Activated T-cell treated with anti-CD3 and anti-CD28 coated beads, Interleukin-2, amount 50 U/mL, for 24 hours (primary cell): ENCODE data around the gene STX17.
A peak's percentile ranks its signal among the peaks of the same experiment; 100 is the strongest.

Experiments used
- DNase-seq: peaks from one replicate; pipeline ENCODE4 v3.0.0-alpha.2; 2020
- H3K27ac Mint-ChIP-seq: 2 replicates; pipeline ENCODE4 v1.8.0; 2020; ENCODE audit warnings: mild to moderate bottlenecking, mixed read lengths
- H3K27me3 Mint-ChIP-seq: 2 replicates; pipeline ENCODE4 v1.8.0; 2020; ENCODE audit warnings: mixed read lengths
- H3K36me3 Mint-ChIP-seq: 2 replicates; pipeline ENCODE4 v1.8.0; 2020; ENCODE audit warnings: low read depth, mixed read lengths
- H3K4me1 Mint-ChIP-seq: 2 replicates; pipeline ENCODE4 v1.8.0; 2020; ENCODE audit warnings: low read depth, mixed read lengths
- H3K4me3 Mint-ChIP-seq: 2 replicates; pipeline ENCODE4 v1.8.0; 2020; ENCODE audit warnings: mild to moderate bottlenecking, moderate library complexity, mixed read lengths
- H3K9me3 Mint-ChIP-seq: 2 replicates; pipeline ENCODE4 v1.8.0; 2020; ENCODE audit warnings: mixed read lengths

Gene STX17

DNA sequence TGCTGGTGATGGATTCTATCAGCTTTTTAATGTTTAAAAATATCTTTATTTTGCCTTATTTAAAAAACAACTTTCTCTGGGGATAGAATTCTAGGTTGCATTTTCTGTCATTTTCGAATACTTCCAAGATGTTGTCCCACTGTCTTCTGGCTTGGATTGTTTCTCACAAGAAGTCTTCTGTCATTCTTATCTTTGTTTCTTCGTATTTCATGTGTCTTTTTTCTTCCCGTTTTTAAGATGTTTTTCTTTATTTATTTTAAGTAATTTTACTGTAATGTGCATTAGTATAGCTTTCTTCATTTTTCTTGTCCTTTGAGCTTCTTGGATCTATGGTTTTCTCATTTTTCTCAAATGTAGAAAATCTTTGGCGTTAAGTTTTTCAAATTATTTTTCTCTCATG, 19.1 kb downstream of the STX17 start:
- no peak for DNase-seq
- Mint-ChIP-seq H3K27me3 (no peaks in the 10 kb centered on the region), H3K4me3 (no peak overlapping the region), H3K36me3 (peaks cover 80% of the 10 kb centered on the region), H3K4me1 (peaks cover 32% of the 10 kb centered on the region), H3K27ac (no peak overlapping the region), H3K9me3 (peaks cover 11% of the 10 kb centered on the region)

- H3K36me3 Mint-ChIP-seq = peaks cover 71% of the 10 kb centered on the region
- no peak for DNase-seq
- H3K27me3 Mint-ChIP-seq = no peaks in the 10 kb centered on the region
- H3K27ac Mint-ChIP-seq = no peak overlapping the region
- H3K9me3 Mint-ChIP-seq = peaks cover 8% of the 10 kb centered on the region
- H3K4me1 Mint-ChIP-seq = peaks cover 24% of the 10 kb centered on the region
- no peak overlapping the region for H3K4me3 Mint-ChIP-seq
Measured at GRCh38 chr9:99929652-99930051, 23.2 kb downstream of the STX17 start.

DNA sequence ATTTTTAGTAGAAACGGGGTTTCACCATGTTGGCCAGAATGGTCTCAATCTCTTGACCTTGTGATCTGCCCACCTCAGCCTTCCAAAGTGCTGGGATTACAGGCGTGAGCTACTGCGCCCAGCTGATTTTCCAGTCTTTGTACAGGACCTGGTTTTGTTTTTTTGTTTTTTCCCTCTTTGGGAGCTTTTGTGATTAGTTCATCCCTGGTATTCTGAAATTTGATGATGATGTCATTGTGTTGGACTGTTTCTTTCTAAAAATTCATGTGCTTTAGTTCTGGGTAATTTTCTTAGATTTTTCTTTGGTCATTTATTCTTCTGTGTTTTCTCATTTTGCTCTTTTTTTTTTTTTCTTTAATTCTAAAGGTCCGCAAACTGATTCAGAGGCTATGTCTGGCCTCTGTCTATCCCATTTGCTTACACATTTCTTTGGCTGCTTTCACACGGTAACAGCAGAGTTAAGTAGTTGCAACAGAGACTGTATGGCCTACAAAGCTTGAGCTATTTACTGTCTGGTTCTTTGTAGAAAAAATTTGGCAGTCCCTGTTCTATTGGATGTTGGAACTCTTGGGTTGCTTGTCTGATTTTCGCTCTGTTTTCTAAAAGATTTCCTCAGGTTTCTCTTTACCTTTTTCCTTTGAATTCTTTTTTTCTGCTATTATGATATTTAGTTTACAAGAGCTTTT, 24.8 kb downstream of the STX17 start:
- Mint-ChIP-seq H3K4me3 (no peak overlapping the region), H3K27me3 (no peaks in the 10 kb centered on the region), H3K9me3 (no peaks in the 10 kb centered on the region), H3K27ac (no peak overlapping the region), H3K36me3 (peaks cover 61% of the 10 kb centered on the region), H3K4me1 (peaks cover 29% of the 10 kb centered on the region)
- DNase-seq = no peak

DNA sequence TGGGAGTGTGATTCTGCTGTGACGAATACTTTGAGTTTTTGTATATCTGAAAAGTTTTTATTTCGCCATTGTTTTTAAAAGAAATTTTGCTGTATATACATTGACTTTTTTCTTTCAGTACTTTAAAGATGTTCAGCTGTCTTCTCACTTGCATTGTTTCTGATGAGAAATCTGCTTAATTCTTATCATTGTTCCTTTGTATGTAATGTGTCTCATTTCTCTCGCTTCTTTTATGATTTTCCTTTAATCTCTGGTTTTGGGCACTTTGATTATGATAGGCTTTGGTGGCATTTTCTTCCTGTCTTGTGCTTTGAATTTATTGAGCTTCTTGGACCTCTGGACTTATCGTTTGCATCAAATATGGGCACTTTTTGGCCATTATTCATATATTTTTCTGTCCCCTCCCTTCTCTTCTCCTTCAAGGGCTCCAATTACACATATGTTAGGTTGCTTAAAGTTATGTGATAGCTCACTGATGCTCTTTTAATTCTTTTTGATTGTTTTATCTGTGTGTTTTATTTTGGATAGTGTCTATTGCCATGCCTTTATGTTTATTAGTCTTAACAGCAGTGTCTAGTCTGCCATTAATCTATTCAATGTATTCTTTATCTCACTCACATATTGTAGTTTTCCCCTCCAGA, 30.6 kb downstream of the STX17 start:
- H3K9me3 Mint-ChIP-seq = peaks cover 10% of the 10 kb centered on the region
- peaks cover 47% of the 10 kb centered on the region for H3K36me3 Mint-ChIP-seq
- H3K4me1 Mint-ChIP-seq = peaks cover 13% of the 10 kb centered on the region
- no peaks in the 10 kb centered on the region for H3K27me3 Mint-ChIP-seq
- no peak for DNase-seq
- no peak overlapping the region for H3K4me3 Mint-ChIP-seq
- H3K27ac Mint-ChIP-seq = no peak overlapping the region

DNA sequence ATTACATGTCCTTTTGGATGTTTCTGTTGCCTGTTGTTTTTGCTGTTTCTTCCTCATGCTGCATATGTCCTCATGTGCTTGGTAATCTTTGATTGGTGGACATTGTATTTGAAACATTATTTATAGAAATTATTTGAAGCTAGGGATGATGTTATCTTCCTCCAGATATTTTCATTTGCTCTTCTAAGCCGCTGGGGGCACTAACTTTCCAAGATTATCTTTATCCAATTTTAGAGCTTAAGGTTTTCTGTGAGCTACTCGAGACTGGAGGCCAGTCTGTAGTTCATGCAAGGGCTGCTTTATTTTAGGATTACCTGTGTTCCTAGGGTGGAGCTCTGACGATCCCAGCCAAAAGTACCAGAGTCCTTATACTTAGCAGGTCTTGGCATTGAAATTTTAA, 40.9 kb downstream of the STX17 start:
- Mint-ChIP-seq H3K4me3 (no peak overlapping the region), H3K27me3 (no peaks in the 10 kb centered on the region), H3K36me3 (peaks cover 34% of the 10 kb centered on the region), H3K4me1 (peaks cover 15% of the 10 kb centered on the region), H3K9me3 (no peaks in the 10 kb centered on the region), H3K27ac (no peak overlapping the region)
- no peak for DNase-seq

DNA sequence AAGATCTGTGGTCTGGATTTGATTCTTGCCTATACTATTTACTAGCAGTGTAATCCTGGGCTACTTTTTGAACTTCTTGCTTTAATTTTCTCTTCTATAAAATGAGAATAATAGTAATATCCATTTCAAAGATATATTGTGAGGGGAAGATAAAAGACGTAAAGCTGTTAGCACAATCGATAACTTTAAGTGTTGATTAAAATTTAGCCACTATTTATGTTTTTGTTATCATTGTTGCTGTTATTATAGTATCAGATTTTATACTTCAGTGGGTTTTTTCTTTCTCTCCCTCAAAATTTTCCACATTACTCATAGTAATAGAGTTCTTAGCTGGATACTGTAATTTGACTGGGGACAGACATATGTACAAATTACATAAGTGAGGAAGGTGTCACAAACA, 42.0 kb downstream of the STX17 start:
- H3K9me3 Mint-ChIP-seq = no peaks in the 10 kb centered on the region
- H3K27me3 Mint-ChIP-seq = no peaks in the 10 kb centered on the region
- H3K4me3 Mint-ChIP-seq = no peak overlapping the region
- peaks cover 30% of the 10 kb centered on the region for H3K36me3 Mint-ChIP-seq
- no peak for DNase-seq
- peaks cover 18% of the 10 kb centered on the region for H3K4me1 Mint-ChIP-seq
- H3K27ac Mint-ChIP-seq = no peak overlapping the region

DNA sequence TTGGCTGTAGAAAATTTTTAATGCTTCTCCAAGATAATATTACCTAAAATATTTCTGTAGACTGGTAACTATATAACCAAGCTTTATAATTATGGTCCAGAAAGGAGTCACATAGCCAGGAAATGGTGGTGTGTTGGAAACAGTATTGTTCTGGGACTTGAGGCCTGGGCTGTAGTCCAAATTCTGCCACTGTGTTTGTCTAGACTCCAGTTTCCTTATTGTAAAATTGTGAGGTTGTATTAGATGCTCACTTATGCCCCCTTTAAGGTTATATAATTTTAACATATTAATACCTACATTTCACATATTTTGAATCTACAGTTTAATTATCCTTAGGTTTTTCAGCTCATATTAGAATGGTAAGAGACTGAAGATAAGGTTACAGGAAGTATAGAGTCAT, 42.4 kb downstream of the STX17 start:
- H3K9me3 Mint-ChIP-seq = no peaks in the 10 kb centered on the region
- H3K27ac Mint-ChIP-seq = no peak overlapping the region
- no peak overlapping the region for H3K4me3 Mint-ChIP-seq
- DNase-seq = no peak
- H3K4me1 Mint-ChIP-seq = peaks cover 19% of the 10 kb centered on the region
- H3K36me3 Mint-ChIP-seq = peaks cover 31% of the 10 kb centered on the region
- H3K27me3 Mint-ChIP-seq = no peaks in the 10 kb centered on the region

DNA sequence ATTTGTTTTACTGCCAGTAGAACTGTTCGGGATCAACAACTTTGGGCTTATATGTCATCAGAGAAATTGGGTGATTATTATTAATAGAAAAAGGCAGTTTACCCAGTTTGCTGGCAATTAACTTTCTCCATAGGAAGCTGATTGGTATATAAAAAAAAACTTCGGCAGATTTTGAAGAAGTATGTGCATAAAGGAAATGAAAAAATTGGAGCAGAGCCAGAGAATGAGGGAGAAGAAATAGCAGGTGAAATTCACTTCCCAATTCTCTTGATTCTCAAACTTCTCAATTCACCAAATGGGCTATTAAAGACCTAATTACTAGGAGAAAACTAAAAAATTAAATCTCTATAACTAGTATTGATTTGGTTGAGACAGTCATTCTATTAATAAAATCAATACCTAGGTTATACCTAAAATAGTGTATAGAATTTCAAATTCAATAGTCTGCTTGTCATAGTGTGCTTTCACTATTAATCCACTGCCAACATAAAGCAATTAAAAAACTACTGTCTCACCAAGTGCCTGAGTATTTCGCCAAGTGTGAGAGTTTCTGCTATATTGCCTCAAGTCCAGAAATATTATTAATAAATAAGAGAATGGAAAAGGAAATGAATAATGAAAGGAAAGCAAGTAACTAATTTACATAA, 47.5 kb downstream of the STX17 start:
- no peaks in the 10 kb centered on the region for H3K9me3 Mint-ChIP-seq
- H3K27me3 Mint-ChIP-seq = no peaks in the 10 kb centered on the region
- no peak overlapping the region for H3K27ac Mint-ChIP-seq
- no peak for DNase-seq
- H3K4me3 Mint-ChIP-seq = no peak overlapping the region
- peaks cover 36% of the 10 kb centered on the region for H3K4me1 Mint-ChIP-seq
- peaks cover 47% of the 10 kb centered on the region for H3K36me3 Mint-ChIP-seq

- H3K27ac Mint-ChIP-seq = peak overlapping the region; percentile 85
Measured at GRCh38 chr9:99954819-99955218, 48.4 kb downstream of the STX17 start.

DNA sequence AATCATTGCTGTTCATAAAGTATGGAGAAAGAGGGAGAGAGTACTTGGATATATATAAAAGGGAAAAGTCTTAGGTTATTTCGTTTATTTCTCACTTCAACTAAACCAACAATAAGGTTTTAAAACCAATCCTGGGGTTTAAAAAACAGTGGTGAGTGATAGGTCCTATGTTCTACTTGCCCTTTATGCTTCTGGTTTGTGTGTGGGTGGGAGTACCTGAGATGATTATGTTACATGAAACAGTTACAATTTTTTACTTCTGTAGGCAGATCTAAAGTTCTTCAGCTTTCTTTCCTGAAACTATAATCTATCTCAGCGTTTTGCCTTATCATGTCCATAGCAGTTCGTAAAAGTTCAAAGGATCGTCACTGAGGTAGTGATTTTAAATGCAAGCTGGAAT, 49.2 kb downstream of the STX17 start:
- Mint-ChIP-seq H3K36me3 (peaks cover 52% of the 10 kb centered on the region), H3K4me3 (peak overlapping the region; percentile 23), H3K9me3 (no peaks in the 10 kb centered on the region), H3K27ac (peak overlapping the region; percentile 69), H3K27me3 (no peaks in the 10 kb centered on the region), H3K4me1 (peaks cover 31% of the 10 kb centered on the region)
- DNase-seq = no peak

More at GRCh38 chr9:99954819-99955218, 48.4 kb downstream of the STX17 start:
- no peaks in the 10 kb centered on the region for H3K27me3 Mint-ChIP-seq
- H3K9me3 Mint-ChIP-seq = no peaks in the 10 kb centered on the region
- no peak for DNase-seq
- peaks cover 34% of the 10 kb centered on the region for H3K4me1 Mint-ChIP-seq
- peaks cover 51% of the 10 kb centered on the region for H3K36me3 Mint-ChIP-seq
- peak overlapping the region; percentile 15 for H3K4me3 Mint-ChIP-seq

- Mint-ChIP-seq H3K4me3 (no peak overlapping the region), H3K27ac (no peak overlapping the region), H3K27me3 (no peaks in the 10 kb centered on the region), H3K36me3 (peaks cover 61% of the 10 kb centered on the region), H3K9me3 (no peaks in the 10 kb centered on the region), H3K4me1 (no peaks in the 10 kb centered on the region)
- DNase-seq = no peak
Measured at GRCh38 chr9:99962680-99963261, 56.3 kb downstream of the STX17 start.

GRCh38 chr9:99964336-99964735, 57.9 kb downstream of the STX17 start:
- no peaks in the 10 kb centered on the region for H3K4me1 Mint-ChIP-seq

GRCh38 chr9:99966001-99966400, 59.5 kb downstream of the STX17 start:
- no peak overlapping the region for H3K4me3 Mint-ChIP-seq
- H3K27ac Mint-ChIP-seq = no peak overlapping the region
- no peaks in the 10 kb centered on the region for H3K27me3 Mint-ChIP-seq
- H3K36me3 Mint-ChIP-seq = peaks cover 68% of the 10 kb centered on the region
- H3K4me1 Mint-ChIP-seq = no peaks in the 10 kb centered on the region
- no peak for DNase-seq
- no peaks in the 10 kb centered on the region for H3K9me3 Mint-ChIP-seq

More at GRCh38 chr9:99964336-99964735, 57.9 kb downstream of the STX17 start:
- H3K36me3 Mint-ChIP-seq = peaks cover 63% of the 10 kb centered on the region
- H3K27ac Mint-ChIP-seq = no peak overlapping the region
- no peaks in the 10 kb centered on the region for H3K27me3 Mint-ChIP-seq
- no peak for DNase-seq
- H3K4me3 Mint-ChIP-seq = no peak overlapping the region
- H3K9me3 Mint-ChIP-seq = no peaks in the 10 kb centered on the region

DNA sequence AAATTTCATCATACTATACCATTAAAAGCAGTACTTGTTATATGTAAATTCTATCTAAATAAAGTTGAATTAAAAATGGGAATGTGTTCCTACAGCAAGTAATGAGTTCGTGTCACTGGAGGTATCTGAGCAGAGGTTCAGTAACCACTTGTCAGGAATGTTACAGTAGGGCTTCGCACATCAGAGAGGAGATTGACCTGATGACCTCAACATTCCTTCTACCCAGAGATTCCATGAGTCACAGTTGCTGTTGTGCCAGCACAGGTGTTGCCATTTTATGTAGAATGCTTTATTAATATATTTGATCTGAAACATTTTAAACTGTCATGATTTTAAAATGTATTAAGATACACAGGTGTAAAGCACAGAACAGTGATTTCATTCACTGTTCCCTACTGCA, 60.3 kb downstream of the STX17 start:
- Mint-ChIP-seq H3K4me3 (no peak overlapping the region), H3K27ac (no peak overlapping the region), H3K36me3 (peaks cover 60% of the 10 kb centered on the region), H3K27me3 (no peaks in the 10 kb centered on the region), H3K9me3 (no peaks in the 10 kb centered on the region), H3K4me1 (no peaks in the 10 kb centered on the region)
- DNase-seq = no peak

DNA sequence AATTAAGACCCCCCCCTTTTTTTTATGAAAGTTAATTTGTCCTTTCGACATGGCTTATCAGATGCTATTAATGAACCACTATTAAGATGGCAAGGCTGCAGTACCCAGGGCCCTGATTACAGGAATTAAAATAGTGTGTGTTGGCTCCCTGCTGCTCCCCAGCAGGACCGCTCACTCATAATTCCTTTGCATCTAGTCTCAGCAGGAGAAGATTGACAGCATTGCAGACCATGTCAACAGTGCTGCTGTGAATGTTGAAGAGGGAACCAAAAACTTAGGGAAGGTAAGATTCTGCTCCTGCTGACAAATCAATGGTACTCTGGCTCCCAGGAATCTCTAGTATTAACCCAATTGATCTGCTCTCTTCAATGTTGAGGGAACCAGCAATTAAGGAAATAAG, 61.0 kb downstream of the STX17 start:
- H3K4me3 Mint-ChIP-seq = no peak overlapping the region
- no peaks in the 10 kb centered on the region for H3K27me3 Mint-ChIP-seq
- DNase-seq = no peak
- H3K36me3 Mint-ChIP-seq = peaks cover 58% of the 10 kb centered on the region
- no peak overlapping the region for H3K27ac Mint-ChIP-seq
- no peaks in the 10 kb centered on the region for H3K9me3 Mint-ChIP-seq
- H3K4me1 Mint-ChIP-seq = no peaks in the 10 kb centered on the region
